Endothelial cell (in vitro differentiated cells): ENCODE measurements around the gene APOBEC2. TPM values are rescaled to one million over a fixed set of nuclear protein-coding genes. Genes with fewer than 3 reads are reported as not detected.

Experiments used
- DNase-seq: peaks from one replicate; pipeline ENCODE4 v3.0.0; 2021; ENCODE audit warnings: low spot score
- H3K27ac Mint-ChIP-seq: one replicate; pipeline ENCODE4 v1.8.0; 2021; ENCODE audit warnings: mixed read lengths, inconsistent platforms; ENCODE audit not compliant: unreplicated experiment
- H3K27me3 Mint-ChIP-seq: one replicate; pipeline ENCODE4 v1.8.0; 2021; ENCODE audit warnings: mild to moderate bottlenecking, moderate library complexity, mixed read lengths, inconsistent platforms; ENCODE audit not compliant: unreplicated experiment
- H3K36me3 Mint-ChIP-seq: one replicate; pipeline ENCODE4 v1.8.0; 2021; ENCODE audit warnings: mild to moderate bottlenecking, low read depth, mixed read lengths, inconsistent platforms; ENCODE audit not compliant: unreplicated experiment
- H3K4me1 Mint-ChIP-seq: one replicate; pipeline ENCODE4 v1.8.0; 2021; ENCODE audit warnings: mild to moderate bottlenecking, mixed read lengths, inconsistent platforms; ENCODE audit not compliant: unreplicated experiment
- H3K4me3 Mint-ChIP-seq: one replicate; pipeline ENCODE4 v1.8.0; 2021; ENCODE audit warnings: mild to moderate bottlenecking, mixed read lengths, inconsistent platforms; ENCODE audit not compliant: unreplicated experiment
- H3K9me3 Mint-ChIP-seq: one replicate; pipeline ENCODE4 v1.8.0; 2021; ENCODE audit warnings: mixed read lengths, inconsistent platforms; ENCODE audit not compliant: unreplicated experiment
- CTCF ChIP-seq: fragments of 200-600 bp; sonication (generic); IDR thresholded peaks from one replicate; pipeline ENCODE4 v1.5.0; 2021; ENCODE audit warnings: antibody characterized with exemption; ENCODE audit not compliant: unreplicated experiment
- total RNA-seq: library from RNA; stranded (reverse); fragmentation: NEBNext Ultra II Directional; extraction: Animal tissue kit (Norgen Biotek cat#: 25700); gene quantifications from one replicate; pipeline ENCODE4 v1.2.1, GENCODE V29; 2021; ENCODE audit not compliant: unreplicated experiment

Gene APOBEC2
- total RNA-seq, 1 donor from 2014 or later: not detected

- H3K36me3 Mint-ChIP-seq: no peaks in the 10 kb centered on the region
- H3K9me3 Mint-ChIP-seq: no peaks in the 10 kb centered on the region
- no peak for TF ChIP-seq CTCF
- H3K4me1 Mint-ChIP-seq: peaks cover 17% of the 10 kb centered on the region
- DNase-seq: no peak
- H3K27me3 Mint-ChIP-seq: peaks cover 6% of the 10 kb centered on the region
- H3K27ac Mint-ChIP-seq: no peak overlapping the region
- no peak overlapping the region for H3K4me3 Mint-ChIP-seq
These were observed 1.5 kb downstream of the APOBEC2 start for GRCh38 chr6:41054511-41054910.

- no peak overlapping the region for H3K4me3 Mint-ChIP-seq
- no peak for TF ChIP-seq CTCF
- H3K27me3 Mint-ChIP-seq: peaks cover 6% of the 10 kb centered on the region
- H3K36me3 Mint-ChIP-seq: no peaks in the 10 kb centered on the region
- H3K4me1 Mint-ChIP-seq: peaks cover 17% of the 10 kb centered on the region
- no peaks in the 10 kb centered on the region for H3K9me3 Mint-ChIP-seq
- no peak for DNase-seq
- H3K27ac Mint-ChIP-seq: no peak overlapping the region
These were observed 2.1 kb downstream of the APOBEC2 start for GRCh38 chr6:41055149-41055548.

- no peak for TF ChIP-seq CTCF
- Mint-ChIP-seq H3K9me3 (no peaks in the 10 kb centered on the region), H3K27ac (no peak overlapping the region), H3K4me3 (no peak overlapping the region), H3K4me1 (peaks cover 10% of the 10 kb centered on the region), H3K36me3 (no peaks in the 10 kb centered on the region), H3K27me3 (peaks cover 4% of the 10 kb centered on the region)
- no peak for DNase-seq
These were observed 3.9 kb downstream of the APOBEC2 start for GRCh38 chr6:41056768-41057490.

GRCh38 chr6:41058783-41059181, 5.8 kb downstream of the APOBEC2 start:
- H3K27ac Mint-ChIP-seq: no peak overlapping the region
- TF ChIP-seq CTCF: no peak
- peaks cover 3% of the 10 kb centered on the region for H3K27me3 Mint-ChIP-seq
- H3K36me3 Mint-ChIP-seq: no peaks in the 10 kb centered on the region
- no peaks in the 10 kb centered on the region for H3K9me3 Mint-ChIP-seq
- H3K4me3 Mint-ChIP-seq: no peak overlapping the region
- no peaks in the 10 kb centered on the region for H3K4me1 Mint-ChIP-seq
- no peak for DNase-seq

- Mint-ChIP-seq H3K4me3 (no peak overlapping the region), H3K4me1 (no peaks in the 10 kb centered on the region), H3K27me3 (peaks cover 2% of the 10 kb centered on the region), H3K36me3 (no peaks in the 10 kb centered on the region), H3K27ac (no peak overlapping the region), H3K9me3 (no peaks in the 10 kb centered on the region)
- TF ChIP-seq CTCF: no peak
- no peak for DNase-seq
These were observed 6.6 kb downstream of the APOBEC2 start for GRCh38 chr6:41059556-41059955.
